ENCODE results near the gene LAX1.
A peak's percentile ranks its signal among the peaks of the same experiment; 100 is the strongest.

The LAX1 gene

DNA sequence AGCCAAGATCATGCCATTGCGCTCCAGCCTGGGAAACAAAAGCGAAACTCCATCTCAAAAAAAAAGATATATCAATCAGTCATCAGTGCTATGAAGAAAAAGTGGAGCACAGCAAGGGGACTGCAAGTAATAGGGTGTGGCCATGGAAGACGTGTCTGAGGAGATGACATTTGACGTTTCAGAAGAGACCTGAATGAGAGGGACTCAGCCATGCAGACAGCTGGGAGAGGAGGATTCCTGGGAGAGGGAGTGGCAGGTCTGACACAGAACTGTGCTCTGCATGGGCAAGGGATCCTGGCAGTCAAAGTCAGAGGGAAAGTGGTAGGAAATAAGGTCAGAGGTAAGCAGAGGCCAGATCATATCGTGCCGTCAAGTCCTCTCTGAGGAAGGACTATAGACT is 3.3 kb downstream of the LAX1 start:
- in situ Hi-C loops (cut with HindIII; ENCODE audit: low sequenced_read_pairs): no loop called here
- TF ChIP-seq, protein P1, sequence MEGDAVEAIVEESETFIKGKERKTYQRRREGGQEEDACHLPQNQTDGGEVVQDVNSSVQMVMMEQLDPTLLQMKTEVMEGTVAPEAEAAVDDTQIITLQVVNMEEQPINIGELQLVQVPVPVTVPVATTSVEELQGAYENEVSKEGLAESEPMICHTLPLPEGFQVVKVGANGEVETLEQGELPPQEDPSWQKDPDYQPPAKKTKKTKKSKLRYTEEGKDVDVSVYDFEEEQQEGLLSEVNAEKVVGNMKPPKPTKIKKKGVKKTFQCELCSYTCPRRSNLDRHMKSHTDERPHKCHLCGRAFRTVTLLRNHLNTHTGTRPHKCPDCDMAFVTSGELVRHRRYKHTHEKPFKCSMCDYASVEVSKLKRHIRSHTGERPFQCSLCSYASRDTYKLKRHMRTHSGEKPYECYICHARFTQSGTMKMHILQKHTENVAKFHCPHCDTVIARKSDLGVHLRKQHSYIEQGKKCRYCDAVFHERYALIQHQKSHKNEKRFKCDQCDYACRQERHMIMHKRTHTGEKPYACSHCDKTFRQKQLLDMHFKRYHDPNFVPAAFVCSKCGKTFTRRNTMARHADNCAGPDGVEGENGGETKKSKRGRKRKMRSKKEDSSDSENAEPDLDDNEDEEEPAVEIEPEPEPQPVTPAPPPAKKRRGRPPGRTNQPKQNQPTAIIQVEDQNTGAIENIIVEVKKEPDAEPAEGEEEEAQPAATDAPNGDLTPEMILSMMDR (IDR thresholded peaks at IDR 0.05; ENCODE audit: low read depth, low read length, missing control alignments): no peak
- H3K4me3 ChIP-seq (ENCODE audit: low read depth, low read length): no peak overlapping the region
- no peak for DNase-seq (ENCODE audit: low read depth)

DNA sequence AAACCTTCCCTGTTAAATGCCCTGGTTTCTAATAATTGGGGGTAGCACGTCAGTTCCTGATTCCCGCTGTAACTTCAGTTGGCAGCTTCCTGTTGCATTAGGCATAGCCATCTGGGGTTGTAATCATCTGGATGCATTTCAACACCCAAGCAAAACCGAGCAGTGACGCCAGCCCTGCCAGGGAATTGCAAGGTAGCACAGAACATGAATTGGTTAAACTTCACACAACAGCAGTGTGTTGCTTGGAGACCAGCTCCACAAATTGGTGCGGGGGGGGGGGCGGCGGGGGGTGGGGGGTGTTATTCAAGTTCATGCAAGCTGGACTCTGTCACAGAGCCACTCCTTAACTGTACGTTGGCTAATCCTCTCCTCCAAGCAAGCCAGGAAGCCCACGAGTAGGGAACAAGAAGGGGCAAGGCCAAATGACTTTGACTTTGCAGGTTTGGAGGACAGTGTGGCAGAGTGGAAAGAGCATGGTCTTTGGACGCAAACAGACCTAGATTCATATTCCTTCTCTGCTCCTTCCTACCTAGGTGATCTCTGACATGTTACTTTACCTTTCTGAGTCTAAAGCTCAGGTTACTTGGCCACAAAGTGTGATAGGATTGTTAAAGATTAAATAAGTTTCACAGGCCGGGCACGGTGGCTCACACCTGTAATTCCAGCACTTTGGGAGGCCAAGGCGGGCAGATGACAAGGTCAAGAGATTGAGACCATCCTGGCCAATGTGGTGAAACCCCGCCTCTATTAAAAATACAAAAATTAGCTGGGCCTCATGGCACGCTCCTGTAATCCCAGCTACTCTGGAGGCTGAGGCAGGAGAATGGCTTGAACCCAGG is 4.7 kb downstream of the LAX1 start:
- peak; percentile 84 for DNase-seq (ENCODE audit: low read depth)
- H3K4me3 ChIP-seq (ENCODE audit: low read depth, low read length): no peak overlapping the region
- TF ChIP-seq, protein P1 (IDR thresholded peaks at IDR 0.05; ENCODE audit: low read depth, low read length, missing control alignments): no peak
- in situ Hi-C loops (cut with HindIII; ENCODE audit: low sequenced_read_pairs): no loop called here

DNA sequence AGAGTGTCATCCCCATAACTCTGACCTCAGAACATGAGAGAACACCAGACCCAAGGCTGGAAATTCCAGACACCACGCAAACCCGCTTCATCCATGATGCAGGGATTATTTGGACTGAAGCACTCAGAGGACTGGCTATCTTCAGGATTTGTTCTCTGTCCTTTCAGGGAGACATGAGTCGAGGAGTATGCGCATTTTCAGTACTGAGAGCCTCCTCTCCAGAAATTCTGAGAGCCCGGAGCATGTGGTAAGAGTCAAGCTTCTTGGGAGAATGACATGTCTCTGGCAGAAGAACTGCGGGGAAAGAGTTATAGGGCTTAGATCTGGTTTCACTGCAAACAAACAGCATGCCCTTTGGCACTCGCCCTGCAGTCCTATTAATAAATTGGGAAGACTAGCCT is 6.9 kb downstream of the LAX1 start:
- H3K4me3 ChIP-seq (ENCODE audit: low read depth, low read length): no peak overlapping the region
- no peak for DNase-seq (ENCODE audit: low read depth)
- in situ Hi-C loops (cut with HindIII; ENCODE audit: low sequenced_read_pairs): no loop called here
- TF ChIP-seq, protein P1 (IDR thresholded peaks at IDR 0.05; ENCODE audit: low read depth, low read length, missing control alignments): no peak

DNA sequence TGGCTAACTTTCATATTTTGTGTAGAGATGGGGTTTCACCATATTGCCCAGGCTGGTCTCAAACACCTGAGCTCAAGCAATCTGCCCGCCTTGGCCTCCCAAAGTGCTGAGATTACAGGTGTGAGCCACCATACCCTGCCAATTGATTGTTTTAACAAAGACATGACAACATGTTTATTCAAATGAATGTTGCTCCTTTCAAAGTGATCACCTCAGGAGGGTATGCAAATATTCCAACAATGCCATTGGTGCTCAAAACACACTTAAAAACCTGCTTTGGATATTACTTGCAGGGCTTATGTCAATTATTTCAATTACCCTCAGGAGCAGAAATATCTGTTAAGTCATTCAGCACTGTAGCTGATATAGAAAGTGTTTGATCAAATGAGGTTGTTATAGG is 7.9 kb downstream of the LAX1 start:
- in situ Hi-C loops (cut with HindIII; ENCODE audit: low sequenced_read_pairs): no loop called here
- H3K4me3 ChIP-seq (ENCODE audit: low read depth, low read length): no peak overlapping the region
- TF ChIP-seq, protein P1 (IDR thresholded peaks at IDR 0.05; ENCODE audit: low read depth, low read length, missing control alignments): no peak
- no peak for DNase-seq (ENCODE audit: low read depth)

DNA sequence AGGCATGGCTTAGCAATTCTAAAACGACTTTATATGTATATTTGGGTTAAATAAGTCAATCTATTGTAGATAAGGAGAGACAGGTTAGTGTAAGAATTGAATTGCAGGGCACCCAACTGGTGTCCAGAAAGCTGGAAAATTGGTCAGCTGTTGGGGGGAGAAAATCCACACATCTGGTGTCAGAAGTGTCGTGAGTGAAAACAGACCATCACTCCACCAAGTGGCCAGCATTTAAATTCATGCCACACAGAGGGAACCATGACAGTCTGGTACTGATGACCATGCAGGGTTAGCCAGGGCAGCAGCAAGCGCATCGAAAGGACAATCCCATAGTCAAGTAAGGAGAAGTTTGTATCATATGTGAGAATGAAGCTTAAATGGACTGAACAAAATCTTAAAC is 11.7 kb downstream of the LAX1 start:
- DNase-seq (ENCODE audit: low read depth): no peak
- no peak overlapping the region for H3K4me3 ChIP-seq (ENCODE audit: low read depth, low read length)
- TF ChIP-seq, protein P1 (IDR thresholded peaks at IDR 0.05; ENCODE audit: low read depth, low read length, missing control alignments): no peak
- in situ Hi-C loops (cut with HindIII; ENCODE audit: low sequenced_read_pairs): no loop called here

DNA sequence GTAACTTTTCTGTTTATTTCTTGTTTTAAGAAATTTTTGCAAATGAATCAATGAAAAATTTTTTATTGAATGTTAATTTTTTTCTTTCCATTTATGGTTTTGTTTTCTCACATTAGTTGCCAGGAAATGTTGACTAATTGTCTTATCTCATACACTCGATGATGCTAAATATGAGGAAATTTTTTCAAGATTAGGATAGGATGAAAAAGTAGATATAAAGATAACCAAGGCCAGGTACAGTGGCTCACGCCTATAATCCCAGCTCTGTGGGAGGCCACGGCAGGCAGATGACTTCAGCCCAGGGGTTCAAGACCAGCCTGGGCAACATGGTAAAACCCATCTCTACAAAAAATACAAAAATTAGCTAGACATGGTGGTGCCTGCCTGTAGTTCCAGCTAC is 12.6 kb downstream of the LAX1 start:
- in situ Hi-C loops (cut with HindIII; ENCODE audit: low sequenced_read_pairs): no loop called here
- TF ChIP-seq, protein P1 (IDR thresholded peaks at IDR 0.05; ENCODE audit: low read depth, low read length, missing control alignments): no peak
- no peak for DNase-seq (ENCODE audit: low read depth)

More for the DNA sequence above, 12.6 kb downstream of the LAX1 start:
- H3K4me3 ChIP-seq (ENCODE audit: low read depth, low read length): no peak overlapping the region

Data from astrocyte of the cerebellum (primary cell).